Activated naive CD4-positive, alpha-beta T cell treated with anti-CD3 and anti-CD28 coated beads, Interleukin-2, amount 50 U/mL, for 16 hours (primary cell): ENCODE data around the gene PRICKLE2.

Experiments
- DNase-seq: peaks from one replicate; pipeline ENCODE4 v3.0.0-alpha.2; 2020

The PRICKLE2 gene

DNA sequence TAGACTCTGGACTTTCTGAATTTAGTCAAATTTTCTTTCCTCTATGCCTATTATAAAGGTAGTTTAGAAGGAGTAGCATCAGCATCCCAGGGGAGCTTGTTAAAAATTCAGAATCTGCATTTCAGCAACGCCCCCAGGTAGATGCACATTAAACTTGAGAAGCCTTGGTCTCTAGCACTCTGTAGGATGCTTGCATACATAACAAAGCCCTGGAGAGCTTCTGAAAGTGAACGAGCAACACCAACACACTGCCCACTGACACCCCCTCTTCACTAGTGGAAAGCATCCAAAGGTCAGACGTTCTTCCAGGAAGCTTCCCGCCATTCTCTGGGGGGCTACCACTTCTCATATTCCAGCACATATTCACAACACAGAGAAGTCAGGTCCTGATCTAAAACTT lies 6.5 kb downstream of the PRICKLE2 start:
- DNase-seq = no peak

DNA sequence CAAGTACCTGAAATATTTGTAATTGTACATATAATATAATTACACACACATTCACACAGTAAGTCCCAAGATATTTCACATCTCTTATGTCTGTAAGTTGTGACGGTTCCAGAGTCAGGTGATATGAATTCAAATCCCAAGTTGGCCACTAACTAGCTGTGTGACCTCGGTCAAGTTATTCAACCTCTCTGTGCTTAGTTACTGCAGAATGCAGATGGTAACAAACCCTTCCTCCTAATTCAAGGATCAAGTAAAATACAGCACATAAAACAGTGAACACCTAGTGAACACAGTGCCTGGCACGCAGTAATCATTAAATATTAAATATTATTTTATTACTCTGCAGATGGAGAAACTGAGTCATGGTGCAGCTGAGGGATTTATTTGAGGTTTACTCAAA lies 6.9 kb downstream of the PRICKLE2 start:
- no peak for DNase-seq

DNA sequence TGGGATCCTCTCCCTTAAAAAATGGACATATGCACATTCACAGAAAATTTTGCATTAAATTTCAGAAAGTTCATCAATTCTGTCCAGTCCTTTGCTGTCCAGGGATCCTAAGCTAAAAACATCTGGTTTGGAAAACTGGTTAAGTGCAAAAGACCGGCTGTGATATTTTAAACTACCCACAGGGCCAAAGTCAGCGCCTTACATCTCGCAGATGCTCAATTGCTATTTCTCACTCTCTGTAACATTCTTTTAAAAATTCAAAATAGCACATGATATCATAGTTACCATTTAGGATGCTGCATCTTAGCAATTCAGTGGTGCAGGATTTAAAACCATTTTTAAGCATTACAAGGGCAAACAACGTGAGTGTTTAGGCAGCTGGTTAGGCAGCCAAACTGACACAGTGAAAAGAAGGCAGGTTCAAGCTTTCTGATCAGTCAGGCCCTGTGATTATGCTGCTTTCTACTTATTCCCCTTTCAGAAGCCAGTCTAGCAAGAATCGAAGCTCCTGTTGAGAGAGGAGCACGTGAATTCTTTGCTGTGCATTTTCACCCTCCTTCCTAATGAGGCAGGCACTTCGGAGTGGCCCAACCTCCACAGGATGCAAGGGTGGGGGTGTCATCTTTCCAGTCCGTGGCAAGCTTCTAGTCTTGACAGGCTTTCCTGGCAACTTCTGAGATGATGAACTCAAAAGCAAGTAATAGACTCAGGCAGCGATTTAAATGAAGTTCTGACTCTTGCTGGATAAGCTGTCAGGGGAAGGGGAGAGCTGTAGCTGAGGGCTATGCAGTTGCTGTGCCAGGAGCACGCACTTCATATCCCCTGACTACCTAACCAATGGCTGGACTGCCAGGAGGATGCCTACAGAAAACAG lies 8.8 kb downstream of the PRICKLE2 start:
- DNase-seq = no peak

DNA sequence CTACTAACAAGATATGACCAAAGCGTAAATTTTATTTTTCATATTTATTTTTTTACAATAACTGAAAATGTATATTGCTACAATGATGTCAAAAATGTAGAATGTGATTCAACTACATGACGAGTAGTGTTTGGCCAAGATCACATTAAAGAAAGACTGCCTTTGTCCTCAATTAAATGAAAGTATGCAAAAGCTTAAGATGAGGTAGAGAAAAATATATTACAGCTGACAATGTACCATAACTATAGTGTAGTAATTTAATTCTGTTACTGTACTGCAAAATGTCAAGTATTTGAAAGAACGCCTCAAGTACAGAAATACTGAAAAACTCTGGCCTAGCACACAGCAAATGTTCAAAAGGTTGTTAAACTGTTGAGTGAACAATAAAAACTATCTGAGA lies 9.7 kb downstream of the PRICKLE2 start:
- no peak for DNase-seq

DNA sequence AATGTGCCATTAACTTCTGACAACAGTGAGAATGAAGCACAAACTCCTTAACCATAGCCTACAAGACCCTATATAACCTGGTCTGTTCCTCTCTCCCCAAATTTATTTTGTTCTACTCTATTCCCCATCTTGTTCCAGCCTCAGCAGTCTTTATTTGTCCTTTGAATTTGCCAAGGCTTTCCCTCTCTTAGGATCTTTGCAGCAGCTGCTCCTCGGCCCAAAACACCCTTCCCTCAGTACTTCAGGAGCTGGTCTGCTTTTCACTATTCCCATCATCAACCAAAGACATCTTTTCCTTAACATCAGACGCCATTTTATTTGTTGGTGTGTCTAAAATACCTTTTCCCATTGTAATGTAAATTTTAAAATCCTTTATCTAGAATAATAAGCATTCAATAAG lies 10.2 kb downstream of the PRICKLE2 start:
- no peak for DNase-seq

DNA sequence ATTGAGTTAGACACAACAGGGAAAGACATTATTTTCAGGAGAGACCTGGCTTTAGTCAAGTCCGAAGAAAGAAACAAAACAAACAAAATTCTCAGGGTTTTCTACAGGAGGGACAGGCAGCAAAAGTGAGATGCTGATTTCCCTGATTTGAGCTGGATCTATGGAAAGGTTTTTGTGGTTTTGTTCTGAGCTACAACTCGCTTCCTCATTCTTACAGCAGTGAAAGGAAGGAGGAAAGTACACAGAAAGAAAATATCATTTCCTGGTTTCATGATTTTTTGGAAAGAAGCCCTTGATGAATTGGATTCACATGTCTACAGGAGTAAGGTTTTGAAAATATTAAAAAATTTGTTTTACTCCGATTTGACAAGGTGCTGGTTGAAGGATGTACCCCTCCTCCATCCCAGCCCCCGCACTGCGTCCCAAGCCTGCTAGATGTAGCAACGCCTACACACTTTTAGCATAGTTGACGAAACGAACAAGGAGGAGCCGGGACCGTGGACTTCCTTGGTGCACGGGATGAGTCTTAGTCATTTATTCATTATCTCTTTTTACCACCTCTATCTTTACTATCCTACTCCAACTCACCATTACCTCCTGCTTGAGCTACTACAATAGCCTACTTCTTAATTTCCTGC lies 10.8 kb downstream of the PRICKLE2 start:
- no peak for DNase-seq

DNA sequence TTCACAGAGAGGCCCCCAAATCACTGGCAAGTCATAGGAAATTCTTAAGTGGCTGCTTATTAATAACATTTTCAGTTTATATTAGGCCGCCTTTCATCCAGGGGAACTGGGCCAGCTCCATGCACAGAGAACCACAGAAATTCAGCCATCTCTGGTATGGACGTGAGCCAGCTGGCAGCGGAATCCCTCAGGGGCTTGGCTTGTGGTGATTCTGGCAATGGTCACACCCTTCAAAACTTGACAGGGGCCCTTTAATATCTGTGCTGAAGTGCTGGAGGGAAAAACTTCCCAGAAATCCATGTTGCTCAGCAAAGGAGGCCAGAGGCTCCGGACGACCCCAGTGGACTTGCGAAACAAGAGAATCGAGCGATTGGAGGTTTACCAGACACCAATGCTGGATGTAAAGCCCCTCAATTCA lies 11.3 kb downstream of the PRICKLE2 start:
- no peak for DNase-seq

DNA sequence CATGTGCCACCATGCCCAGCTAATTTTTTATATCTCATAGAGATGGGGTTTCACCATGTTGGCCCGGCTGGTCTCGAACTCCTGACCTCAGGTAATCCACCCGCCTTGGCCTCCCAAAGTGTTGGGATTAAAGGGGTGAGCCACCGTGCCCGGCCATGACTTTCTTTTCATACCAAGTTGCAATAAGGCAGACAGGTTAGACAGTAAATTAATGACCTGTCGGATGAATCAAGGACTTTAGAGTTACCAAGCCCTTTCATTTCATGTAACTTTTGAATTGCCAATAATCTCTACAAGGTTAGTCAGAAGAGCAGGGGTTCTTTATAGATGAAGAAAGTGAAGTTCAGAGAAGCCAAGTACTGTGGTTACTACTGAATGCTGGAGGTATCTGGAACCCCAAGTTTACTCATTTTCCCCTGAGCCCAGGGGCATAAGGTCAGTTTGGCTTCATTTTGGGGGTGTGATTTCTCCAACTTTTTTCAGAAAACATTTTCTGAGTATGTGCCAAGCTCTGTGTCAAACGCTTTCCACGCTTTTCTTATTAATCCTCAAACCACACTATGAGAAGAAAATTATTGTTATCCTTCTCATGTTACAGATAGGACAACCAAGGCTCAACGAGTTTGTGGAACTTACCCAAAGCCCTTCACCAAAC lies 11.9 kb downstream of the PRICKLE2 start:
- DNase-seq = no peak

DNA sequence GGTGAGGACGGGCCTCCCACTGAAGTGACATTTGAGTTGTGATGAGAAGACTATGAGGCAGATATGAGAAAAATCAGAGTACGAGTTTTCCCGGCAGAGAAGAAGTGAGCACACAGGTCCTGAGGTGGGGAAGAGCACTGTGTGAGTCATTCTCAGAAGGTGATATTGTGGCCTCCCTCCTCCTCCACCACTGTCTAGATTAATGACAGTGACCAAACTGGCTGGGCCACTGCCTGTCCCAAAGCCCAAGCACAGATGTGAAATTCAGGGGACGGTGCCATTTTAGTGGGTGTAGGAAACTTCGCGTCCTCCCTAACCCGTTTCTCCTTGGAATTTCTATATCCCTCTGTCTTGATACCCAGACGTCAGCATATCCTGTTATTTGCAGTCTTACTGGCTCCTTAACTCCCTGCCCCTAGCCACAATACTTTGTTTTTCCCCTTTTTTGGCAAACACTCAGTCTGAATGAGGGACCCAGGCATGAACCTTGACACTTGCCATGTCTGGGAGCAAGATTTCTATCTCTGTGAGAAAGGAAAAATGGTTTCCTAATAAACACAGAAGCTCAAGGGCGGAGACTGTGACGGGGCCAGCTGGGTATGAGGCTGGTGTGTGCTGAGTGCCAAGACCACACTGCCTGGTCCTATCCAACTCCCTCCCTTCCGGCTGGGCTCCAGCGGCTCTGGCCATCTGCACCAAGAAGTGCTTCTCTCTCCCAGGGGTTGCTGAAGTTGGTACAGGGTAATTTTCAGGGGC lies 15.2 kb downstream of the PRICKLE2 start:
- DNase-seq = no peak

DNA sequence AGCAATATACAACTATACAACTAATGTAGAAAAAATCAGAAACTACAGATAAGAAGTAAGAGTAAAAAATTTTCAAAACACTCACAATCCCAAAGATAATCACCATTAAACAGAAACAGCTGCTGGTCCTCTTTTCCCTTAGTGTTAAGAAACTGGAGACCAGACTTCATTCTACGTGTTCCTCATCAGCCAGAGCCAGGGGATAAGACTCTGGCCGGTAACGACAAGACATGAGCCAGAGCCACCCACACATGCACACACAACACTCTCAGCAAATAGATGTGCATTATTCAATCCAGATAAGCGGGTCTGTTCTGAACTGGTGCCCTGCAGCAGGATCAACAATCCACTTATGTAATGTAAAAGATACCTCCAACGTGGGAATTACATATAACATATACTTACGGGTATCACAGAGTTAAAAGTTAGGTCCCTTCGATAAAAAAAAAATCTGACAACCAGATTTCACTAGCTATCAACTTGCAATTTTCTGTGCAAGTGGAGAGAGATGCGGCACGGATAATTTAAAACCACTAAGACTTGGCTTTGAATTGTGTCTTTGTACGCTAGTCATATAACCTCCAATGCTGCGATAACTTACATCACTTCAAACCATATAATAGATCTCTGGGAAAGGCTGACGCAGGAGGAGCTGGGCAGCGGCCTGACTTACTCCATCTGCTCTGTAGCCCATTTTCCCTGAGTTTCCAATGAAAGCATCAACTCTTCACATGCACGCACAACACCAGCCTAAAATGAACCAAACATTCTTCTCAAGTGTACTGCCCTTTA lies 17.8 kb downstream of the PRICKLE2 start:
- DNase-seq = no peak

DNA sequence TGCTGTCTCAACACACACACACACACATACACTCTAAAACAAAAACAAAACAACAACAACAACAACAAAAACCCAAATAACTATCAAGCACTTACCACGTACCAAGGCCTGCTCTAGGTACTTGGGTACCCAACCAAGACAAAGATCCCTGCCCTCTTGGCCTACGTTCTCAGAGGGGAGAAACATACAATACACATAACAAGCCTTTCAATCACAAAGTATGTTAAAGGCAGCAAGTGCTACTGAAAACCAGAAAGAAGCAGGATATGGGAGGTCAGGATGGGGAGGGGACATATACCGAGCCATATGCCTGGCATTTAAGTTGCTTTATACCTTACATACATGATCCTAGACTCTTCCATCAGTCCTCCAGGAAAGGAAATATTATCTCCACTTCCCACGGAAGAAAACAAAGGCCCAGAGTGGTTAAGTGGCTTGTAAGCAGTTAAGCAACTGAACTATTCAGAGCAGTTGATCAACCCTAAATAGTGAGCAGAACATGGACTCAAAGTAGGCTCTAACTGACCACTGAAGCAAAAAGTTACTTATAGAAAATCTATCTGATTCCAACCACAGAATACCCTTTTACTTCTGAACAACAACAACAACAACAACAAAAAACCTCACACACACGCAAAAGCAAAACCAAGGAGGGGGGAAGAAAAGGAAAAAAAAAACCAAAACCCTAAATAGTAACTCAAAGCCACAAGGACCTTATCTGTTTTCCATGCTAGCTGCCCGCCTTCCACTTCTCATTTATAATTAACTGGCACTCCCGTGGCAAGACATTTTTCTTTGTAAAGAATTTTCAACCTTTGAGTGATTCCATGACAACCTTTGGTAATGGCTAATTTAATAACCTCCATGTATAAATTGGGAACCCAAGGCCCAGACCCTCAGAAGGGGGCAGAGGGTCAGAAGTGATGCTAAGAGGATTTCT lies 21.0 kb downstream of the PRICKLE2 start:
- no peak for DNase-seq

DNA sequence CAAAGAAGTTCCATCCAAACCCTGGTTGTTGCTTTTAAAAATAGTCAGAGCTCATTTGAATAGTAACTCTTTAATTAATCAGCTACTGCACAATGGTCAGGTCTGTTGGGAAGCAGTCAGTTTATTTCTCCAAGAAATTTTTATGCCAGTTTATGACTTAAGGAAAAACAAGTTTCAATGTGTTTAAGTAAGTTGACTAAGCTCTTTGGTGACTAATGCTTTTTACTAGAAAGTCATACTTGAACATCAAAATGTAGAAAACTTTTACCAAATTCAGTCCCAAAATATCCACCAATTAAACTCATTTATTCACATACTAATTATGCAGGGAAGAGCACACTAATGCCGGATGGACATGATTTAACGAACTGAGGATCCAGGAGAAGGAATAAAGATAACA lies 22.1 kb downstream of the PRICKLE2 start:
- DNase-seq = no peak

DNA sequence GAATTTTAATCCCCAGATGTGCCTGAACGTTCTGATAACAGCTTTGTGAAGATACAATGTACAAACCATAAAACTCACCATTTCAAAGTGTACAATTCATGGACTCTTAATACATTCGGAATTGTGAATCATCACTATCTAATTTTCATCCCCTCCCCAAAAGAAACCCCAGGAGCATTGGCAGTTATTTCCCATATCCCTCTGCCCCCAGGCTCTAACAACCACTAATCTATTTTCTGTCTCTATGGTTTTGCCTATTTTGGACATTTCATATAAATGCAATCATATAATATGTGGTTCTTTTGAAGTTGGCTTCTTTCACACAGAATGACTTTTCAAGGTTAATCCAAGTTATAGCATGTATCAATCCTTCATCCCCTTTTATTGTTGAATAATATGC lies 25.3 kb downstream of the PRICKLE2 start:
- no peak for DNase-seq

DNA sequence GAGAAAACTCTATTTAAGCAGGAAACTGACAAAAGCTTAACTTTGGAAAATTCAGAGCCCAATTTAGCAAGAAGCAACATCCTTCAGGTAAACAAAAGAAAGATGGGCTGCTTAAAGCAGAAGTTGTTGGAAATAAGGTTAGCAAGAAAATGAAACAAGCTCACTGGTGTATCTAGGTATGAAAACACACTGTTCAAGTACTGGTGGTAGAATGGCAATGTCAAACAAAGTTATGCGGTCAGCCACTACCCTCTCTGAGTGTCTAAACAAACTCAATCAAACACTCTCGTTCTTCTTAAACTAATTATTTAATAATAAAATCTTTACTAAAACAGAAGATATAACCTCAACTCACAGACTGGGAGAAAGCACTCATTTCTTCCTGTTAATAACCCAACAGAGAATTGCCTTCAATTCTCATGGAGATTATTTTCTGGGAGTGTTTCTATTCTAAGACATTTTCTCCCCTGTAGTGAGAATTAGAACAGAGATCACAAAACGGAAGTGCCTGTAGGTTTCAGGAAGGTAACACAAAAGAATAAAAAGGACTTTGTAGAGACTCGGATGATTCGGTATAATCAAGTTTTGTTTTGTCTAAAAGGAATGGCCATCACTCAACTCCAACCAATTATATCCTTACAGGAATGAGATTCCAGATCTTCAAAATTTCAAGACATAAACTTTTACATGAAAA lies 28.9 kb downstream of the PRICKLE2 start:
- no peak for DNase-seq

DNA sequence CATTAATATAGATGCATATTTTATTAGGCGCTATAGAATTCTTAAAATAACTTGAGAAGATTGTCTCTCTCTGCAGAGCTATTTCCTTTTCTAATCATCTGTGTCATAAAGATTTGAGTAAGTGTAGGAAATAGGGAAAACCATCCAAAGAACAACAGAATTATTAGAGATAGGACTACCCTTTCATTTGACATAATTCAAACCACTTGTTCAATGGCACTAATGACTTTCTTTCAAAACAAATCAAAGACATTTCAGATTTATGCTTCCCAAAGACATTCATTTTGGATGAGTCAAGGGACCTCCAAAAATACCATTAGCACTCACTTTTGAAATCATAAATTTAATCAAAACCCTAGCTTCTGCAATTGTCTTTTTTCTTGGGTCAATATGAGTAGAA lies 29.5 kb downstream of the PRICKLE2 start:
- DNase-seq = no peak

DNA sequence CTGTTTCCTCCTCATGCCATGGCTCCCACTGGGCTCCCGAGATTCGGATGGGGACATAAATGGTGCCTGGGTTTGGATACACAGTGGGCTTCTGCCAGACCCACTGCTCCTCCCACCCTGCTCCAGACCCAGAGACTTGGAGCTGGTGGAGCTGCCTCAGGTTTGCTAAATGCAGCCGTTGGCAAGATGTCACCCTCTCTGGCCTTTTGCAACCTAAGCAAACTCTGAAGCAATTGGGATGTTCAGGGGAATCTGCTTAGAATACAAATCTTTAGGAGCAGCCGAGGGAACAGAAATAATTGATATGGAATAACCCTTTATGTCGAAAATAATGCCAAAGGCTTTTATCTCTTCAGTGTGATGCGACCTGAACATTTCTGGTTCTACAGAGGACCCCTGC lies 33.4 kb downstream of the PRICKLE2 start:
- no peak for DNase-seq

DNA sequence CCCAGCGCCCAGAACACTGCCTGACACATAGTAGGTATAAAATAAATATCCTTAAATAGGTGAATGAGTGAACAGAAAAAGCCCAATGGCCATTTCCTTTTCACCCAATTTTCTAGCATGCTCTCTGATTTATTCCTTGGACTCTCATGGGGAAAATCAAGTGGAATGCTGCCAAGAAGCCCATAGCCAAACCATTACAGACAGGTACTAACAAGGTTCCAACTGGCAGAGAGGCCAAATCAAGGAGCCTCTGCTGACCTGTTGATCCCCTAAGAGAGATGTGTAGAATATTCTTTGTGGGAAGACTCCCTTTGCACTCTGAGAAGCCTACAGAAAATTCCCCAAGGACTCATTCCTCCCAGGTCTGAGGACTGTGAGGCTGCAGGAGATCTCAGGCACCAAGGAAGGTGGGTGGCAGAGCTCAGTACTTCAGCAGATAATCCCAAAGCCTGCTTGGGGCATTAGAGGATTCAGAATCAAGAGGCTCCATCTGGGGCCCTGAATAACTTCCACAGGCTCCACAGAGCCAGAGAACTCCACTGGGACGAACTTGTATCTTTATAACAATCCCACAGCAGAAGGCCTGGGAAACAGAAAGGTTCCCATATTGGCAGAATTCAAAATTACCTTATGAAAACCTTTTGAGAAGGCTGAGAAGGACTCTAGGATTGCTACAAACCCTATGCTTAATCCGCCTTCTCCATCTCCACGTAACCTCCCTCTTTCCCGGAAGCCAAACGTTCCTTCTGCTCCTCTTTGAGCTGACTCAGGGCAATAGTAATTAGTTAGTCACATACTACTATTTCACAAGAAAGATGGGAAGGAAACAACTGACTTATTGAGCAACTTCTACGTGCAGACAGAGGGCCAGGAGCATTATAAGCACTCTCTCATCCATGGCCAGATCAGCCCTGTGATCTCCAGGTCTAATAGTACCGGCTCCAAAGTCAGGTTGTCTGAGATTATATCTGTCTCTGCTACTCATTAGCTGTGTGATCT lies 34.5 kb downstream of the PRICKLE2 start:
- DNase-seq = no peak

DNA sequence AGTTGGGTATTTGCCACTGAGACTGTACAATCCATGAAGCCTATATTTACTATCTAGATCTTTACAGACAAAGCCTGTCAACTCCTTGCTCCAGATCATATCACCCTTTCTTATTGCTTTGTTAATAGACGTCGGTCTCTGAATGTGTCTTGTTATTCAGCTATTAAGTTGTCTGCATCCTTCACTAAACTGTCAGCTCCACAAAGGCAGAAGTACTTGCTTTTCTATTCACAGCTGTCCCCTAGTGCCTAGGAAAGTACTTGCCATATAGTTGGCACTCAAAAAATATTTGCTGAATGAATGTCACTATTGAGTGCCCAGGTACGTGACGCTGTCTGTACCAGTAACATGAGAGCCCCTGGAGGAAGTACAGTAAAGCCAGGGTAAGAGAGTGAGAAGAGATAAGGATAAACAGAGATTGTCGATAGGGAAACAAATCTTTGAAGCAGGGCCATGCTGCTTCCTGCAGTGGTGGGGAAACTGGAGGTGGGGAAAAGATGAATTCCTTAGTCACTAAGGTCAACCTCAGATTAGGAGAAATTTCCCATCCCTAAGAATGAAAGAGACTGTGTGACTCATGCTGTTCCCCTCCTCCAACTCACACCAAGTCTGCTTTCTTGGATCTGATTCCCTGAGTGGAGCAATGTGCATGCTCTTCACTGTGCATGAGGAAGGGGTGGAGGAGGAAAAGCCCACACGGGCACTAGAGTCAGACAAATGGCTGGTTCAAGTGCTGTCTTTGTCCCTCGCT lies 36.3 kb downstream of the PRICKLE2 start:
- no peak for DNase-seq
